PC-3 (cell line): Measurements from ENCODE around the gene ATP1A2.

Source experiments
- EZH2 ChIP-seq: fragments of 300-600 bp; sonication (generic); IDR thresholded peaks from one replicate; pipeline ENCODE4 v1.6.1; 2017; ENCODE audit warnings: antibody characterized with exemption, mild to moderate bottlenecking, low read length; ENCODE audit not compliant: unreplicated experiment
- TF ChIP-seq, protein P1 (sequence below): fragments of 300-600 bp; sonication (generic); conservative IDR thresholded peaks from 2 replicates; pipeline ENCODE4 v1.5.1; 2017; ENCODE audit warnings: antibody characterized with exemption, low read depth, mild to moderate bottlenecking, low read length

DNA sequence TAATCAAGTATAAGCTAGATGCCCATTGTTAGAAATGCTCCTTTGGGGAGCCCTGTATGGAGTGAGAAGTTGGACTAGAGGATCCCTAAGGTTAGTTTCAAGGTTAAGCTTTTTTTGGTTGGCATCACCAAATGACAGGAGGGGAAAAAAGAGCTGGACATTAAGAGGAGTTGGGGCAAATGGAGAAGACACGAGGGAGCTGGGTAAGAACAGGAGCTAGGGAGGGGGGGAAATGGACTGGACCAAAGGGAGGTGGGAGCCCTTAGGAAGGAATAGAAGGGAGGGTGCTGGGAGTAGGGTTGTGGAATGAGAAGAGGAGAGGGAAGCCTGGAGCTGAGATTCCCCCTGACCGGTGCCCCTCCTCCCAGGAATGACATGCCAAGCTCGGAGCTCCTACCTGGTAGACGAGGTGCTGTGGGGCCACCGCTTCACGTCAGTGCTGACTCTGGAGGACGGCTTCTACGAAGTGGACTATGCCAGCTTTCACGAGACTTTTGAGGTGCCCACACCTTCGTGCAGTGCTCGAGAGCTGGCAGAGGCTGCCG, 28.4 kb upstream of the ATP1A2 start:
- no peak for TF ChIP-seq EZH2
- TF ChIP-seq, protein P1, sequence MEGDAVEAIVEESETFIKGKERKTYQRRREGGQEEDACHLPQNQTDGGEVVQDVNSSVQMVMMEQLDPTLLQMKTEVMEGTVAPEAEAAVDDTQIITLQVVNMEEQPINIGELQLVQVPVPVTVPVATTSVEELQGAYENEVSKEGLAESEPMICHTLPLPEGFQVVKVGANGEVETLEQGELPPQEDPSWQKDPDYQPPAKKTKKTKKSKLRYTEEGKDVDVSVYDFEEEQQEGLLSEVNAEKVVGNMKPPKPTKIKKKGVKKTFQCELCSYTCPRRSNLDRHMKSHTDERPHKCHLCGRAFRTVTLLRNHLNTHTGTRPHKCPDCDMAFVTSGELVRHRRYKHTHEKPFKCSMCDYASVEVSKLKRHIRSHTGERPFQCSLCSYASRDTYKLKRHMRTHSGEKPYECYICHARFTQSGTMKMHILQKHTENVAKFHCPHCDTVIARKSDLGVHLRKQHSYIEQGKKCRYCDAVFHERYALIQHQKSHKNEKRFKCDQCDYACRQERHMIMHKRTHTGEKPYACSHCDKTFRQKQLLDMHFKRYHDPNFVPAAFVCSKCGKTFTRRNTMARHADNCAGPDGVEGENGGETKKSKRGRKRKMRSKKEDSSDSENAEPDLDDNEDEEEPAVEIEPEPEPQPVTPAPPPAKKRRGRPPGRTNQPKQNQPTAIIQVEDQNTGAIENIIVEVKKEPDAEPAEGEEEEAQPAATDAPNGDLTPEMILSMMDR = no peak
